Adrenal gland (tissue), 12 donors: ENCODE results near the gene SUPT4H1. TPM values are rescaled to one million over a fixed set of nuclear protein-coding genes. Genes with fewer than 3 reads are reported as not detected.

Experiments used
- DNase-seq, 7 donors: peaks; one replicate each; pipeline ENCODE4 v3.0.0-alpha.2; 2019 to 2020
- H3K27ac ChIP-seq, 5 donors: fragments of 200-600 bp; sonication (generic) in 4 of 5; 1 replicate in 3 of 5; 2 replicates in 2 of 5; pipeline versions ENCODE4 v1.5.1 to v1.8.0; 2016 to 2020; ENCODE audit warnings: mild to moderate bottlenecking in 1 of 5
- H3K27me3 ChIP-seq: fragments of 200-600 bp; 2 replicates; pipeline ENCODE4 v1.8.0; 2021
- H3K36me3 ChIP-seq, 2 donors: fragments of 200-600 bp; replicated peaks in 1 of 2; 1 replicate in 1 of 2; 2 replicates in 1 of 2; pipeline versions ENCODE4 v1.5.1 to v1.8.0; 2018 to 2022
- H3K4me1 ChIP-seq, 2 donors: fragments of 200-600 bp; replicated peaks in 1 of 2; 1 replicate in 1 of 2; 2 replicates in 1 of 2; pipeline versions ENCODE4 v1.5.1 to v1.8.0; 2018 to 2021
- H3K4me3 ChIP-seq, 4 donors: fragments of 200-600 bp; sonication (generic) in 3 of 4; one replicate each; pipeline ENCODE4 v1.5.1; 2016 to 2018
- H3K9me3 ChIP-seq, 3 donors: fragments of 200-600 bp; sonication (generic) in 1 of 3; replicated peaks in 1 of 3; 1 replicate in 2 of 3; 2 replicates in 1 of 3; pipeline versions ENCODE4 v1.5.1 to v1.8.0; 2016 to 2021
- CTCF ChIP-seq, 6 experiments: fragments of 450-650 bp in 4 of 6; fragments of 200-600 bp in 2 of 6; sonication (generic) in 1 of 6; IDR thresholded peaks; 1 replicate in 5 of 6; 2 replicates in 1 of 6; pipeline versions ENCODE4 v1.5.1 to v1.8.0; 2016 to 2021; ENCODE audit warnings: antibody characterized with exemption in 6 of 6, mild to moderate bottlenecking in 2 of 6, moderate library complexity in 1 of 6
- POLR2A ChIP-seq, 2 donors: fragments of 450-650 bp; IDR thresholded peaks; one replicate each; pipeline ENCODE4 v1.6.1; 2017; ENCODE audit warnings: antibody characterized with exemption in 2 of 2, mild to moderate bottlenecking in 2 of 2, moderate library complexity in 1 of 2
- WGBS, 4 donors: extraction: QIAGEN DNeasy Blood & Tissue Kit in 2 of 4; methylation state at CpG; one replicate each; pipeline versions ENCODE4 v1.1.5 to v1.1.7; 2013 to 2017; 5-methylcytosine and 5-hydroxymethylcytosine counted together
- intact Hi-C, 2 donors: fragments of 100-400 bp; cut with DNase I; formaldehyde crosslinking; loops; one replicate each; pipeline versions ENCODE4 v1.14.1 to v1.15.0; 2022 to 2023
- polyA plus RNA-seq, 3 donors: library from polyadenylated mRNA; stranded (reverse); fragments of 200-250 nt in 2 of 3; fragments of 350-450 nt in 1 of 3; fragmentation: Illumina TruSeq in 1 of 3; extraction: RNeasy Lipid Tissue Mini Kit (QIAGEN cat#74804) in 1 of 3; gene quantifications; one replicate each; pipeline ENCODE4 v1.2.3, GENCODE V29; 2013 to 2014
- total RNA-seq, 9 donors: library from RNA; depleted of rRNA in 4 of 9; stranded (reverse); fragments of >200 nt in 4 of 9; fragments of 120-200 nt in 1 of 9; fragmentation: NEBNext Ultra II Directional in 1 of 9; extraction: Animal tissue kit (Norgen Biotek cat#: 25700) in 1 of 9; gene quantifications; one replicate each; pipeline versions ENCODE4 v1.1.0 to v1.2.4, GENCODE V29; 2013 to 2023
- donor health status: healthy with polysubstance abuse.
- donor health status: Bipolar disorder and iron deficiency.
- donor health status: DM: yes; HTN: yes; CAD: no.
- donor health status: DM: no; HTN: no; CAD: no.
- donor health status: DM: no; HTN: no; CAD: no.
- donor health status: DM: yes; HTN: yes; CAD: no.

Gene SUPT4H1
- total and polyA plus RNA-seq, 12 donors, result 58.6 to 178 (median 90.3) TPM

GRCh38 chr17:58317421-58318064 lies 34.5 kb downstream of the SUPT4H1 start:
- Histone ChIP-seq H3K4me1 (no peaks in the 10 kb centered on the region), H3K27ac (no peak overlapping the region), H3K27me3 (no peaks in the 10 kb centered on the region), H3K36me3 (no peaks in the 10 kb centered on the region), H3K9me3 (no peaks in the 10 kb centered on the region), H3K4me3 (no peak overlapping the region)
- WGBS, 4 donors, result 26 to 29% (median 28%) methylated on average over 4 to 5 of the region's 5 CpGs
- peak; percentile 38 to 77 (median 67) for TF ChIP-seq CTCF (IDR thresholded peaks at IDR 0.05)
- no peak for TF ChIP-seq POLR2A (IDR thresholded peaks at IDR 0.05)
- intact Hi-C loops, result loop anchor here in 1 of 2 donors (5.0 kb wide), 1 partner anchor 130 kb away; no protein-coding TSS in a partner anchor
- DNase-seq, result peak; percentile 40 to 74 (median 64)

GRCh38 chr17:58316260-58316960 lies 35.6 kb downstream of the SUPT4H1 start:
- Histone ChIP-seq H3K4me1 (no peaks in the 10 kb centered on the region), H3K27ac (no peak overlapping the region), H3K9me3 (no peaks in the 10 kb centered on the region), H3K27me3 (no peaks in the 10 kb centered on the region), H3K4me3 (no peak overlapping the region), H3K36me3 (no peaks in the 10 kb centered on the region)
- WGBS, 4 donors, result 84 to 91% (median 89%) methylated on average over 5 to 8 of the region's 8 CpGs
- no peak for TF ChIP-seq POLR2A (IDR thresholded peaks at IDR 0.05)
- TF ChIP-seq CTCF (IDR thresholded peaks at IDR 0.05), result no peak
- DNase-seq, result peak in 4 of 7 donors; percentile 7 to 37 (median 16)
- intact Hi-C loops, result loop anchor here in 1 of 2 donors (5.0 kb wide), 1 partner anchor 131 kb away; no protein-coding TSS in a partner anchor

- peak in 1 of 7 donors; percentile 4 for DNase-seq
- Histone ChIP-seq H3K36me3 (no peaks in the 10 kb centered on the region), H3K9me3 (no peaks in the 10 kb centered on the region), H3K27ac (no peak overlapping the region), H3K4me3 (no peak overlapping the region), H3K27me3 (no peaks in the 10 kb centered on the region), H3K4me1 (no peaks in the 10 kb centered on the region)
- TF ChIP-seq POLR2A (IDR thresholded peaks at IDR 0.05) (no peak), CTCF (IDR thresholded peaks at IDR 0.05) (no peak)
- 91 to 96% (median 95%) methylated on average over 2 to 4 of the region's 4 CpGs for WGBS, 4 donors
- intact Hi-C loops, result loop anchor here (2.0 to 5.0 kb wide), 2 partner anchors 131 to 132 kb away; no protein-coding TSS in a partner anchor
These were observed 36.3 kb downstream of the SUPT4H1 start for GRCh38 chr17:58315750-58316149.

GRCh38 chr17:58315281-58315711 lies 36.7 kb downstream of the SUPT4H1 start:
- no peak for TF ChIP-seq POLR2A (IDR thresholded peaks at IDR 0.05)
- no peak for TF ChIP-seq CTCF (IDR thresholded peaks at IDR 0.05)
- intact Hi-C loops, result loop anchor here (2.0 to 5.0 kb wide), 2 partner anchors 132 kb away; no protein-coding TSS in a partner anchor
- Histone ChIP-seq H3K27ac (no peak overlapping the region), H3K27me3 (no peaks in the 10 kb centered on the region), H3K4me1 (no peaks in the 10 kb centered on the region), H3K9me3 (no peaks in the 10 kb centered on the region), H3K4me3 (no peak overlapping the region), H3K36me3 (no peaks in the 10 kb centered on the region)
- peak in 2 of 7 donors; percentile 8 to 42 for DNase-seq
- 87 to 96% (median 95%) methylated on average over 6 of the region's 6 CpGs for WGBS, 4 donors
